Head of caudate nucleus (tissue), 42 donors: ENCODE data around the gene ZNF235.
"Not testable (repeated sequence)": the region's sequence is repeated elsewhere in the genome, so short reads cannot be mapped to it uniquely, and the experiment has no call there.

Experiments
- DNase-seq, 42 donors: peaks; one replicate each; pipeline versions ENCODE4 v3.0.0 to v3.0.0-alpha.2; 2020 to 2021; ENCODE audit warnings: mixed read lengths in 7 of 42
- intact Hi-C: fragments of 100-400 bp; cut with DNase I; formaldehyde crosslinking; loops from one replicate; pipeline ENCODE4 v1.15.0; 2022

The ZNF235 gene

DNA sequence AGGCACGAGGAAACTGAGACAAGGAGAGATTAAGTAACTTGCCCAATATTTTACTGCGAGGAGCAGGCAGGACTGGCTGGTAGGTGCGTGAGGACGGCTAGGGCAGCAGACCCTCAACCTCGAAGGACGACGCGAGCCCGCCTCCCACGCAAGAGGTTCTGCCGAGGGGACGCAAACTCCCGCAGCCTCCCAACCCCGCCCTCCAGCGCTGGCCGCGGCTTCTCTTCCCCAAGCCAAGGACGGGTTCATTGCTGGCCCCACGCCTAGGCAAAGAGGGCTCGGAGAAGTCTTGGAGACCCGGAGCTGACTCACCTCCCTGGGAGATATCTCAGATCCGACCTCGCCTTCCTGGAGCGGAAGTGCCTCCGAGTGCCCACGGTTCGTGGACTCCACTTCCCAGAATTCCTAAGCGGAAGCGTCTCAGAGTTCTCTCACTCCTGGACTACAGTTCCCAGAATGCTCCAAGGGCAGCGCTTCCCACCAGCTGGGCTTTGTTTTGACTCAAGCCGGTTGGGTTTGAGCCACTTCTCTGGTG is at the start of gene ZNF235:
Gene ZNF235 (minus strand): TSS at position 367 of the 535 bp plus-strand sequence. CDS start 1,621 bp downstream, outside the sequence.
- DNase-seq, result peak; percentile 80 to 98 (median 94)
- intact Hi-C loops, result loop anchor here (5.0 kb wide), 1 partner anchor 53 kb away; the partner anchor contains the start of gene ZNF112

DNA sequence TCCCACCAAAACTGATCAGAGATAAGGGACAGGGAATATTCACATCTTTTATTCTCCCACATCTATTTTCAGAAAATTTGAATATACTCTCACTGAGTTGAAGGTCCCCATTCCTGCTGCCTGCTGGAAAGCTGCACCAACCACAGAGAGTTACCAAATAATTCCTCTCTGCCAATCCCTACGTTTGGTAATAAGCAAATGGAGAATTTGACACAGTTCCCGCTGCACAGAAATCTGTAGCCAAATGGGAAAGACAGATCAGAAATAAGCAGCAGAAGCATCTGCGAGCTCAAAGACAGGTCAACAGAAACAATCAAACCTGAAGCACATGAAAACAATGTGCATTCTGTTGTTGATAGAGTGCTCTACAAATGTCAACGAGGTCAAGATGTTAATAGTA is 41.7 kb upstream of the ZNF235 start:
- peak in 2 of 42 donors; percentile 2 to 43 for DNase-seq

GRCh38 chr19:44345959-44346358 is 41.1 kb upstream of the ZNF235 start:
- intact Hi-C loops, result no loop called here
- DNase-seq, result peak in 32 of 42 donors; percentile 6 to 75 (median 24)

More for the DNA sequence above, 41.7 kb upstream of the ZNF235 start:
- intact Hi-C loops, result no loop called here

GRCh38 chr19:44344255-44344654 is 39.4 kb upstream of the ZNF235 start:
- DNase-seq, result no peak
- intact Hi-C loops, result no loop called here

- intact Hi-C loops, result no loop called here
Observed at GRCh38 chr19:44341794-44342193, 37.0 kb upstream of the ZNF235 start.

GRCh38 chr19:44334639-44335038 is 29.8 kb upstream of the ZNF235 start:
- intact Hi-C loops, DNase-seq: not testable (repeated sequence)

More at GRCh38 chr19:44341794-44342193, 37.0 kb upstream of the ZNF235 start:
- DNase-seq, result no peak

DNA sequence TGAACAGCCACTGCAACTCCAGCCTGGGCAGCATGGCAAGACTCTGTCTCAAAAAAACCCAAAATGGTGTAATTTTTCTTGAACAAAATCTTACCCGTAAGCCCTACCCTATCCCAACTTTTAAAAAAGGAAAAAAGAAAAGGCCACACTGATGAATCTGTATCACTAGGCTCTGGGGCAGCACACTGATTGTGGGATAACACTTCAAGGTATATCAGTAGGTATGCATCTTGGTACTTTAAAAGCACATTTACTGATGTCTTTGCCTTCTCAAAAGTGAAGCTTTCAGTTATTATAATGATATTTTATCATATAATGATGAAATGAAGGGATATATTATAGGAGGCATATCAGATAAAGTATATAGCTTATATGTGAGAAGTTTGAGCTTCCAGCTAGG is 27.3 kb upstream of the ZNF235 start:
- DNase-seq, result no peak
- intact Hi-C loops, result no loop called here

DNA sequence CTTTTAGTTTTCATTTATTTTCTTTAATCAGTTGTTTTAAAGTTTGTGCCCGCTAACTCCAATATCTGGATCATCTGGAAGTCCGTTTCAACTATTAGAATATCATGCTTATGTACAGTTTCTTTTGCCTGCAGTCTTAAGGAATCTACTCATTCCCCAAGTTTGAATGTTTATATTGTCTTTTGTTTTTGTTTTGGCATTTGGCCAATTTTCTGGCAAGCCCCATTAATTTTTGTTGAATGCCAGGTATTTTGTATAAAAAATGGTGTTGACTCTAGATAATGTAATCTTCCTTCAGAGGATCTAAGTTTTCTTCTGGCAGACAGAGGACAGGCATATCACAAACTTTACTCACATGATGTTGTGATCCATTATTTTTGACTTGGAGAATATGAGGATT is 11.1 kb upstream of the ZNF235 start:
- no peak for DNase-seq
- intact Hi-C loops, result no loop called here

DNA sequence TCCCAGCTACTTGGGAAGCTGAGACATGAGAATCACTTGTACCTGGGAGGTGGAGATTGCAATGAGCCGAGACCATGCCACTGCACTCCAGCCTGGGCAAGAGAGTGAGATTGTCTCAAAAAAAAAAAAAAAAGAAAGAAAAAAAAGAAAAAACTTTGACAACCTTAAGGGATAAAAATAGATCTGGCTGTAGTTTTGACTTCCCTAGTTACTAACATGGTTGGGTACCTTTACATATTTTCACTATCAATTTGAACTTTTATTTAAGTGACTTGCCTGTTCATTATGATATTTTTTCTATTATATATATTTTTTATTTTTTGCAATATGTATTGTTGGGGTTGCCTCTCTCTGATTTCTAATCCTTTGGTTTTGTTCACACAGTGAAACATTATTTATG is 8.4 kb upstream of the ZNF235 start:
- intact Hi-C loops, result no loop called here
- DNase-seq, result no peak

- intact Hi-C loops, result loop anchor here (5.0 kb wide), 1 partner anchor 49 kb away; the partner anchor contains the start of gene ZNF112
- DNase-seq, result no peak
Observed at GRCh38 chr19:44308011-44308410, 3.2 kb upstream of the ZNF235 start.

DNA sequence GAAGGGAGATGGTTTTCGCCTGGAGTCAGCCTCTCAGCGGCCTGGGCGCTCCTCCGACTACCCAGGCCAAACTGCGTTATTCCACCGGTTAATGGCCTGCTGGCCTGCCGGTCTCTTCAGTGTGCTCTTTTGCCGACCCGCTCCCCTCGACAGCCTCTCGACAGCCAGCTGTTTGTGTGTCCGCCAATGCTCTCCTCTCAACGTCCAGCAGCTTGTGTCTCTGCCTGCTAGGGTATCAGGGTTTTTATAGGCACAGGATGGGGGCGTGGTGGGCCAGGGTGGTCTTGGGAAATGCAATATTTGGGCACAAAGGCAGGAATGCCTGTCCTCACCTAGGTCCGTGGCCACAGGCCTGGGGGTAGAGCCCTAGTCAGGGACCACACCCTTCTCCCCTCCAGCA is 1.5 kb upstream of the ZNF235 start:
- DNase-seq, result no peak
- intact Hi-C loops, result loop anchor here (5.0 kb wide), 1 partner anchor 51 kb away; the partner anchor contains the start of gene ZNF112

DNA sequence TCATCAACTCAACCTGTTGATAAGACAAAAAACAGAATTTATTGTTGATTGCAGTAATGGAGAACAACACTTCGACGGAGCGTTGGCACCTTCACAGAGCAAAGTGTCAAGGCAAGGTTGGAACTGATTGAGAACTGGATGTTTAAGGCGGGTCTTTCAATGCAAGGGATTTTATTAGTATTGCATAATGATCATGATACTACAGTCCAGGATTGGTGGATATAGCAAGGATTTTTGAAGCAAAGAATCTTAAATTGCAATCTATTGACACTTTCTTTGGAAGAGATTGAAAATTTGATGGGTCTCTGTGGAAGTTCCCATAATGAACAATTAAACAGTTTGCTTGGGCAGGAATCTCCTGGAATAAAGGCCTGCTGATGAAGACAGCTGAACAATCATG is 632 bp upstream of the ZNF235 start:
- intact Hi-C loops, result loop anchor here (5.0 kb wide), 1 partner anchor 52 kb away; the partner anchor contains the start of gene ZNF112
- DNase-seq, result peak in 1 of 42 donors; percentile 42

DNA sequence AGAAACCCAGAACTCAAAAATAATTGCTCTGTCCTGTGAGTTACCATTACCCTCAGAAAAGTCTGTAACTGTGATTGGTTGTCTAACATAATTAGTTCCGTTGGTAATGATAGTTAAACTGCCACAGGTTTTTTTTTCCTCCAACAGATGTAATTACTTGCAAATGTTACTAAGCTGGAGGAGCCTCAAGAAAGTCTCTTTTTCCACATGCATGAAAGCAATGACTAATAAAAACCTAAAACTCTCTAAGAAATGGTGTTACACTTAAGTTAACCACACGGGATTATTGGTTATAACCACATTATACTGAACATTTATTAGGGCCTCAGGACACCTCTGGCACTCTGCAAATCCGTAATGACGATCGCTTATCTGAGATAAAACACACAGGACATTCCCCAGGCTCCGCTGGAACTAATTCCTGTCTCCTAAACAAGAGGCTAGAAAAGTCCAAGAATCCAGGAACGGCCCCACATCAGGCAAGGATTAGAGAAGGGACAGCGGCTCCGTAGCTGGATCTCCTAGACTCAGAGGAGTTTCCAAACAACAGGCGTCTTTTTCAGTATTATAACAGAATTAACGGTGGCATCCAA is 753 bp downstream of the ZNF235 start:
- intact Hi-C loops, result no loop called here
- peak in 11 of 42 donors; percentile 3 to 42 (median 11) for DNase-seq

- no peak for DNase-seq
- intact Hi-C loops, result no loop called here
Observed at GRCh38 chr19:44303320-44303719, 1.5 kb downstream of the ZNF235 start.

DNA sequence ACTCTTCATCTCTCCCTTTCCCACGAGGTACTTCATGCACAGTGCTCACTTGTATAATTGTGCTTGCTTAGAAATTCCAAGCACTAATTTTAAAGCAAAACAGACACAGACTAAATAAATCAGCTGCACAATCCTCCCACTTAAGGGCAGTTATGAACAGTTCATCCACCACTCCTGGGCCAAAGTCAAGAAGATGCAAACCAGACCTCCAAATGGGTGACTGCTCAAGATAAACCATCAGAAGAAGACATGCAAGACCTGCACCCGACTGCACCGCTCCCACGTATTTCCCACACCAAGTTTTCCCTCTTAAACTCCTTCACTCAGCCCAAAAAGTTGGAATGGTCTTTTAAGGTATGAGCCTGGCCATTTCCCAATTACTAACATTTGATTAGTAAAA is 19.9 kb downstream of the ZNF235 start:
- intact Hi-C loops, result no loop called here

GRCh38 chr19:44282846-44283245 is 22.0 kb downstream of the ZNF235 start:
- DNase-seq, result no peak
- intact Hi-C loops, result no loop called here

More for the DNA sequence above, 19.9 kb downstream of the ZNF235 start:
- no peak for DNase-seq

- intact Hi-C loops, result no loop called here
- DNase-seq, result no peak
Observed at GRCh38 chr19:44280916-44281315, 23.9 kb downstream of the ZNF235 start.

GRCh38 chr19:44278181-44278690 is 26.6 kb downstream of the ZNF235 start:
- intact Hi-C loops, result no loop called here
- DNase-seq, result no peak

DNA sequence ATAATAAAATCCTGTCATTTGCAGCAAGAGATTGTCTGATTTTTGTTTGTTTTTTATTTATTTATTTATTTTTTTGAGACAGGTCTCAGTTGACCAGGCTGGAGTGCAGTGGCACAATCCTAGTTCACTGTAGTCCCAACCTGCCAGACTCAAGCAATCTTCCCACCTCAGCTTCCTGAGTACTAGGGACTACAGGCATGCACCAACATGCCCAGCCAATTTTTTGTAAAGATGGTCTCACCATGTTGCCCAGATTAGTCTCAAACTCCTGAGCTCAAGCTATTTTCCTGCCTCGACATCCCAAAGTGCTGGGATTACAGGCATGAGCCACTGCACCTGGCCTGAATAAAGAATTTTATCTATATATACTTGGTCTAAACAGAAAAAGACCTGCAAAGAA is 27.5 kb downstream of the ZNF235 start:
- DNase-seq, result no peak
- intact Hi-C loops, result no loop called here

- intact Hi-C loops, result no loop called here
- no peak for DNase-seq
Observed at GRCh38 chr19:44260695-44261446, 44.0 kb downstream of the ZNF235 start.
